ENCODE results near the gene MET.

DNA sequence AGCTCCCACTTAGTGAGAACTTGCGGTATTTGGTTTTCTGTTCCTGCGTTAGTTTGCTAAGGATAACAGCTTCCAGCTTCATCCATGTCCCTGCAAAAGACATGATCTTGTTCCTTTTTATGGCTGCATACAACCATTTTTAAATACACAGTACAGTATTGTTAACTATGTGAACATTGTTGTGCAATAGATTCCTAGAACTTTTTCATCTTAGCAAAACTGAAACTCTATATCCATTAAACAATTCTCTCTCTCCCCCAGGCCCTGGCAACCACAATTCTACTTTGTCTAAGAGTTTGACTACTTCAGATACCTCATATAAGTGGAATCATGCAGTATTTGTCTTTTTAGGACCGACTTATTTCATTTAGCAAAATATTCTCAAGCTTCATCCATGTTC, 118.0 kb downstream of the MET start:
- TF ChIP-seq YY1 (IDR thresholded peaks at IDR 0.05; ENCODE audit: insufficient read depth, insufficient read length), result no peak
- no peak for TF ChIP-seq ZNF274 (IDR thresholded peaks at IDR 0.05; ENCODE audit: low read depth, low read length)
- no peak for TF ChIP-seq SUZ12 (IDR thresholded peaks at IDR 0.05; ENCODE audit: extremely low read depth, insufficient read depth, insufficient read length)

Measured in NT2/D1 (cell line).